Hippocampal formation (tissue), 2 donors: Measurements from ENCODE around the gene NR1H4.
"Not testable (repeated sequence)": the region's sequence is repeated elsewhere in the genome, so short reads cannot be mapped to it uniquely, and the experiment has no call there.

ENCODE experiments used
- DNase-seq, 2 donors: peaks; one replicate each; lab custom pipeline; 2025; lab: John Stamatoyannopoulos, UW

Gene NR1H4

GRCh38 chr12:100473050-100473715 is 483 bp upstream of the NR1H4 start:
- no peak for DNase-seq

GRCh38 chr12:100474617-100475016 is 951 bp downstream of the NR1H4 start:
- DNase-seq = no peak

- DNase-seq = no peak
Measured at GRCh38 chr12:100476013-100476751, 2.5 kb downstream of the NR1H4 start.

- DNase-seq = no peak
Measured at GRCh38 chr12:100481021-100481420, 7.4 kb downstream of the NR1H4 start.

GRCh38 chr12:100484183-100484886 is 10.7 kb downstream of the NR1H4 start:
- DNase-seq = no peak

GRCh38 chr12:100484891-100485471 is 11.3 kb downstream of the NR1H4 start:
- no peak for DNase-seq

GRCh38 chr12:100485983-100486382 is 12.3 kb downstream of the NR1H4 start:
- DNase-seq = no peak

GRCh38 chr12:100489251-100489820 is 15.7 kb downstream of the NR1H4 start:
- no peak for DNase-seq

GRCh38 chr12:100490056-100490455 is 16.4 kb downstream of the NR1H4 start:
- DNase-seq = no peak

GRCh38 chr12:100491104-100491503 is 17.4 kb downstream of the NR1H4 start:
- DNase-seq = no peak

GRCh38 chr12:100493396-100494012 is 19.8 kb downstream of the NR1H4 start:
- DNase-seq = no peak

- no peak for DNase-seq
Measured at GRCh38 chr12:100494026-100494425, 20.4 kb downstream of the NR1H4 start.

GRCh38 chr12:100494538-100494937 is 20.9 kb downstream of the NR1H4 start:
- no peak for DNase-seq

GRCh38 chr12:100497105-100497795 is 23.6 kb downstream of the NR1H4 start:
- no peak for DNase-seq

GRCh38 chr12:100498141-100498540 is 24.5 kb downstream of the NR1H4 start:
- no peak for DNase-seq

GRCh38 chr12:100499416-100499815 is 25.8 kb downstream of the NR1H4 start:
- no peak for DNase-seq

- not testable (repeated sequence) for DNase-seq
Measured at GRCh38 chr12:100502718-100503117, 29.1 kb downstream of the NR1H4 start.

- DNase-seq = no peak
Measured at GRCh38 chr12:100503228-100503628, 29.6 kb downstream of the NR1H4 start.

- no peak for DNase-seq
Measured at GRCh38 chr12:100504804-100505203, 31.1 kb downstream of the NR1H4 start.

- DNase-seq = no peak
Measured at GRCh38 chr12:100508751-100509150, 35.1 kb downstream of the NR1H4 start.

- no peak for DNase-seq
Measured at GRCh38 chr12:100512692-100513091, 39.0 kb downstream of the NR1H4 start.
